H1 (cell line): Measurements from ENCODE around the gene ADGRV1. TPM values are rescaled to one million over a fixed set of nuclear protein-coding genes. Genes with fewer than 3 reads are reported as not detected.

Experiments
- CTCF ChIA-PET: fragments of 300-600 bp; sonication (Branson Sonifier 250); formaldehyde crosslinking; loops from one replicate; lab custom pipeline; 2021; ENCODE audit not compliant: partially characterized antibody; lab: Charles Lee
- POLR2A ChIA-PET: fragments of 300-600 bp; sonication (Branson Sonifier 250); formaldehyde crosslinking; loops from one replicate; lab custom pipeline; 2021; ENCODE audit warnings: inconsistent platforms; ENCODE audit not compliant: partially characterized antibody; lab: Charles Lee
- DNase-seq, 2 experiments: peaks; one replicate each; pipeline versions ENCODE4 v3.0.0 to v3.0.0-alpha.2; 2010 to 2022; ENCODE audit warnings: low spot score in 2 of 2, low read depth in 1 of 2, mixed read lengths in 1 of 2
- FAIRE-seq: peaks from 2 replicates; lab custom pipeline; 2011; peaks lifted over from hg19 to GRCh38; lab: Jason Lieb, UNC
- H2AFZ ChIP-seq: 2 replicates; pipeline ENCODE4 v1.8.1; 2012; ENCODE audit warnings: low read length, inconsistent platforms
- H2AK5ac ChIP-seq: 2 replicates; pipeline ENCODE4 v1.6.1; 2013; ENCODE audit warnings: low read depth, low read length
- H2BK120ac ChIP-seq: replicated peaks from 2 replicates; pipeline ENCODE3; 2013; ENCODE audit warnings: low read depth, low read length, inconsistent platforms
- H2BK12ac ChIP-seq: 2 replicates; pipeline ENCODE4 v1.6.1; 2013; ENCODE audit warnings: low read depth, low read length
- H2BK15ac ChIP-seq: 2 replicates; pipeline ENCODE4 v1.6.1; 2013; ENCODE audit warnings: low read length
- H2BK20ac ChIP-seq: 2 replicates; pipeline ENCODE4 v1.6.1; 2013; ENCODE audit warnings: low read length
- H2BK5ac ChIP-seq: 2 replicates; pipeline ENCODE4 v1.6.1; 2013; ENCODE audit warnings: low read depth, low read length
- H3K14ac ChIP-seq: 2 replicates; pipeline ENCODE4 v1.6.1; 2013; ENCODE audit warnings: inconsistent platforms; ENCODE audit not compliant: insufficient read length
- H3K18ac ChIP-seq: 2 replicates; pipeline ENCODE4 v1.6.1; 2013; ENCODE audit warnings: low read length; ENCODE audit errors: extremely low read depth
- H3K23ac ChIP-seq: 2 replicates; pipeline ENCODE4 v1.6.1; 2013; ENCODE audit warnings: inconsistent platforms; ENCODE audit not compliant: insufficient read length
- H3K23me2 ChIP-seq: 2 replicates; pipeline ENCODE4 v1.6.1; 2013; ENCODE audit warnings: low read depth, low read length
- H3K27ac ChIP-seq: 2 replicates; pipeline ENCODE4 v1.6.1; 2011; ENCODE audit warnings: low read depth, low read length, inconsistent platforms
- H3K27me3 ChIP-seq, 4 experiments: replicated peaks in 1 of 4; 1 replicate in 1 of 4; 2 replicates in 3 of 4; pipeline versions ENCODE4 v1.6.1 to v1.8.1; 2011 to 2013; ENCODE audit warnings: low read length in 3 of 4, mild to moderate bottlenecking in 3 of 4, inconsistent platforms in 2 of 4, mixed read lengths in 2 of 4, moderate library complexity in 1 of 4; ENCODE audit not compliant: control insufficient read depth in 3 of 4, insufficient read depth in 3 of 4; ENCODE audit errors: extremely low read depth in 1 of 4
- H3K36me3 ChIP-seq, 4 experiments: 2 replicates each; pipeline versions ENCODE4 v1.6.1 to v1.8.1; 2011 to 2013; ENCODE audit warnings: mild to moderate bottlenecking in 4 of 4, low read length in 3 of 4, moderate library complexity in 2 of 4, control low read depth in 1 of 4, inconsistent platforms in 1 of 4; ENCODE audit not compliant: insufficient read depth in 4 of 4, control insufficient read depth in 2 of 4
- H3K4ac ChIP-seq: replicated peaks from 2 replicates; pipeline ENCODE3; 2013; ENCODE audit warnings: low read length, low read depth, mixed read lengths, inconsistent platforms; ENCODE audit not compliant: insufficient read length
- H3K4me1 ChIP-seq, 4 experiments: replicated peaks in 1 of 4; 1 replicate in 1 of 4; 2 replicates in 3 of 4; pipeline versions ENCODE4 v1.6.1 to v1.8.1; 2011 to 2013; ENCODE audit warnings: low read length in 3 of 4, inconsistent platforms in 2 of 4, mixed read lengths in 1 of 4; ENCODE audit not compliant: insufficient read depth in 4 of 4, control insufficient read depth in 3 of 4
- H3K4me2 ChIP-seq, 2 experiments: 2 replicates each; pipeline versions ENCODE4 v1.6.1 to v1.8.1; 2011 to 2013; ENCODE audit warnings: low read depth in 2 of 2, low read length in 2 of 2, control low read depth in 1 of 2, inconsistent platforms in 1 of 2, mild to moderate bottlenecking in 1 of 2; ENCODE audit not compliant: insufficient read depth in 1 of 2
- H3K4me3 ChIP-seq, 4 experiments: fragments of 200-600, 300-600 bp in 1 of 4; sonication (generic), shearing (Covaris generic), sonication (Bioruptor Twin) in 1 of 4; 2 replicates each; pipeline versions ENCODE4 v1.5.1 to v1.8.1; 2011 to 2016; ENCODE audit warnings: low read length in 4 of 4, low read depth in 3 of 4, control low read depth in 2 of 4, inconsistent platforms in 2 of 4, mild to moderate bottlenecking in 2 of 4, mixed read lengths in 1 of 4, moderate library complexity in 1 of 4; ENCODE audit not compliant: insufficient read depth in 2 of 4; ENCODE audit errors: extremely low read depth in 1 of 4
- H3K56ac ChIP-seq: replicated peaks from 2 replicates; pipeline ENCODE3; 2013; ENCODE audit warnings: low read depth, mild to moderate bottlenecking, mixed read lengths, low read length, inconsistent platforms; ENCODE audit not compliant: insufficient read length
- H3K79me1 ChIP-seq: 2 replicates; pipeline ENCODE4 v1.6.1; 2013; ENCODE audit warnings: low read depth, low read length, control low read depth
- H3K79me2 ChIP-seq, 2 experiments: 2 replicates each; pipeline versions ENCODE4 v1.6.1 to v1.8.1; 2012 to 2013; ENCODE audit warnings: low read length in 2 of 2, mild to moderate bottlenecking in 2 of 2, inconsistent platforms in 1 of 2; ENCODE audit not compliant: insufficient read depth in 2 of 2, control insufficient read depth in 1 of 2
- H3K9ac ChIP-seq, 4 experiments: replicated peaks in 1 of 4; 1 replicate in 1 of 4; 2 replicates in 3 of 4; pipeline versions ENCODE4 v1.6.1 to v1.8.1; 2011 to 2013; ENCODE audit warnings: low read depth in 3 of 4, low read length in 3 of 4, control low read depth in 2 of 4, mild to moderate bottlenecking in 2 of 4, moderate library complexity in 2 of 4, inconsistent platforms in 1 of 4; ENCODE audit errors: extremely low read depth in 1 of 4
- H3K9me3 ChIP-seq, 2 experiments: 2 replicates each; pipeline versions ENCODE4 v1.6.1 to v1.8.1; 2012 to 2013; ENCODE audit warnings: mild to moderate bottlenecking in 2 of 2, moderate library complexity in 2 of 2, control low read depth in 1 of 2, inconsistent platforms in 1 of 2, low read depth in 1 of 2, low read length in 1 of 2, mixed read lengths in 1 of 2; ENCODE audit not compliant: insufficient read depth in 2 of 2
- H4K20me1 ChIP-seq, 2 experiments: replicated peaks in 1 of 2; 2 replicates each; pipeline versions ENCODE3 to v1.8.1; 2011 to 2013; ENCODE audit warnings: inconsistent platforms in 2 of 2, low read length in 2 of 2, mild to moderate bottlenecking in 1 of 2; ENCODE audit not compliant: insufficient read depth in 2 of 2, control insufficient read depth in 1 of 2
- H4K5ac ChIP-seq: 2 replicates; pipeline ENCODE4 v1.6.1; 2013; ENCODE audit warnings: low read length, low read depth, mixed read lengths, inconsistent platforms; ENCODE audit not compliant: insufficient read length
- H4K8ac ChIP-seq: 2 replicates; pipeline ENCODE4 v1.8.0; 2013; ENCODE audit warnings: mild to moderate bottlenecking, moderate library complexity, low read length, inconsistent platforms; ENCODE audit not compliant: insufficient read depth; ENCODE audit errors: extremely low read depth
- H4K91ac ChIP-seq: replicated peaks from 2 replicates; pipeline ENCODE3; 2013; ENCODE audit warnings: low read length, mixed read lengths, inconsistent platforms; ENCODE audit not compliant: insufficient read length
- CREB1 ChIP-seq: IDR thresholded peaks from 2 replicates; pipeline ENCODE4 v1.6.1; 2012; ENCODE audit warnings: inconsistent platforms
- FOSL1 ChIP-seq: IDR thresholded peaks from 2 replicates; pipeline ENCODE4 v1.6.1; 2011; ENCODE audit warnings: mild to moderate bottlenecking, low read depth, low read length, moderate library complexity; ENCODE audit not compliant: insufficient read depth
- GABPA ChIP-seq: IDR thresholded peaks from 2 replicates; pipeline ENCODE4 v1.6.1; 2011; ENCODE audit warnings: mild to moderate bottlenecking, low read length, moderate library complexity, borderline replicate concordance; ENCODE audit not compliant: insufficient read depth
- GTF2F1 ChIP-seq: IDR thresholded peaks from 2 replicates; pipeline ENCODE4 v1.6.1; 2012; ENCODE audit warnings: low read depth, low read length, improper control_type of control experiment, borderline replicate concordance
- NRF1 ChIP-seq: IDR thresholded peaks from 2 replicates; pipeline ENCODE4 v1.6.1; 2011; ENCODE audit warnings: mild to moderate bottlenecking, low read depth, low read length, improper control_type of control experiment
- YY1 ChIP-seq: IDR thresholded peaks from 2 replicates; pipeline ENCODE4 v1.6.1; 2011; ENCODE audit warnings: low read depth, mild to moderate bottlenecking, low read length
- WGBS, 2 experiments: shearing (Covaris generic) in 1 of 2; methylation state at CpG; one replicate each; pipeline versions ENCODE4 v1.1.6 to v1.1.7; 2013 to 2015; ENCODE audit warnings: low lambda C conversion rate in 2 of 2, mixed read lengths in 2 of 2, inconsistent platforms in 1 of 2, low coverage in 1 of 2, missing lambda C conversion rate in 1 of 2; ENCODE audit not compliant: insufficient replicate concordance in 2 of 2, insufficient coverage in 1 of 2, insufficient read length in 1 of 2; ENCODE audit errors: extremely low coverage in 1 of 2, missing lambda C conversion rate in 1 of 2; 5-methylcytosine and 5-hydroxymethylcytosine counted together
- polyA plus RNA-seq, 7 experiments: library from polyadenylated mRNA; depleted of rRNA in 3 of 7; stranded (reverse) in 5 of 7; unstranded in 2 of 7; fragments of >200 nt in 5 of 7; fragments of 200-250 nt in 2 of 7; gene quantifications; 1 replicate in 5 of 7; 2 replicates in 1 of 7; 4 replicates in 1 of 7; pipeline versions ENCODE4 v1.2.1 to v1.2.3, GENCODE V29; 2011 to 2013; ENCODE audit warnings: missing spikeins in 2 of 7, mixed read lengths in 2 of 7
- total RNA-seq: library from RNA; stranded (reverse); fragmentation: NEBNext Ultra II Directional; extraction: Animal tissue kit (Norgen Biotek cat#: 25700); gene quantifications from 2 replicates; pipeline ENCODE4 v1.2.1, GENCODE V29; 2021
- TF ChIP-seq, protein P1 (sequence below), 3 experiments: IDR thresholded peaks; 1 replicate in 2 of 3; 2 replicates in 1 of 3; pipeline versions ENCODE4 v1.5.1 to v1.6.1; 2011; ENCODE audit warnings: low read length in 3 of 3, mild to moderate bottlenecking in 3 of 3, inconsistent platforms in 2 of 3, low read depth in 1 of 3, moderate library complexity in 1 of 3; ENCODE audit not compliant: insufficient read depth in 1 of 3; ENCODE audit errors: control extremely low read depth in 1 of 3
- TF ChIP-seq, protein P2 (sequence below): IDR thresholded peaks from 2 replicates; pipeline ENCODE4 v1.6.1; 2012; ENCODE audit warnings: inconsistent platforms

ADGRV1 gene
- total and polyA plus RNA-seq, 2 of the 8 experiments (the other 6 are each of a cell fraction or from before 2014, with no cell fraction given), result 53.1 to 62.2 TPM

DNA sequence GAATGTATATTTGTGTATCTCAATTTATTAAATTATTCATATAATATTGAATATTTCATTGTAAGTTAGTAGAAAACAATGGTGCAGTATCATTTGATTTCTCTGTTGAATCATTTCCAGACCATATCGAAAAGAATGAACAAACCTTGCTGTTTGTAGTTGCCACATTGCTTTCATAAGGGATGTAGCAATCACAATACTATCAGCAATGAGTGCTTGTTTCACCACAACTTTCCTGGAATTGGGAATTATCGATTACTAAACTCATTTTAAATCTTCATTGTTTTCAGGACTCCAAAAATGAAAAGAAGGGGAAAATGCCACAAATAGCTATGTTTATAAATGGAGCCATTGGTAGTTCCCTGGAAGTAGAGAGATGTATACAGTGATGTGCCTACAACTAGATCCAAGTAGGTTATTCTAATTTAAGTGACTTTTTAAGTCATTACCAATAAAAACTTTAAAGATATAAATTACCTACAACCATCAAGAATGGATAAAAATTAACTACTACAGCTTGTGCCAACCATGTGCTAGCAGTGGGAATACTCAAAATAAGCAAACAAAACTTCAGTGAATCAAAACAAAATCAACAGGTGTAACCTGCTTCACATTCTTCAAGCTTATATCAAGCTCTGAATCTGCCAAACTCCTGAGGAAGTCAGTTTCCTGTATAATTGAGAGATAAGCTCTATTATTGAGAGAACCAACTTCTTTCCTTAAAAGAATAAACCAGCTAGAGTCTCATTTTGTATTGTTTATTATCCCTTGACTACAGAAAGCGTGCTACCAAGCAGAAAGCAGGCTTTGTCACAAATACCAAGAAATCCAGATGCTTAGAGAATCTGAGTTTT, 358.6 kb downstream of the ADGRV1 start:
- POLR2A ChIA-PET, result interaction anchor here (0.6 kb wide), 1 partner anchor 689 kb away, joined by 3 read pairs; no protein-coding TSS in a partner anchor
- no peak overlapping the region for H2BK15ac ChIP-seq
- H3K79me1 ChIP-seq, result no peaks in the 10 kb centered on the region
- H3K9ac ChIP-seq, result no peak overlapping the region
- no peak overlapping the region for H2AFZ ChIP-seq
- no peaks in the 10 kb centered on the region for H4K20me1 ChIP-seq
- H3K4me1 ChIP-seq, result peaks cover 0 to 2% (median 0%) of the 10 kb centered on the region in 4 experiments; a peak in 1 of 7 replicates
- FAIRE-seq, result no peak
- CTCF ChIA-PET, result interaction anchor here (0.6 to 1.1 kb wide), 3 partner anchors 51 to 155 kb away, joined by 3 to 4 read pairs (median 3); no protein-coding TSS in a partner anchor
- peaks cover 0 to 4% (median 2%) of the 10 kb centered on the region in 4 experiments; a peak in 2 of 8 replicates for H3K36me3 ChIP-seq
- no peak overlapping the region for H2BK12ac ChIP-seq
- no peak overlapping the region for H4K5ac ChIP-seq
- no peak overlapping the region for H3K23ac ChIP-seq
- H2BK120ac ChIP-seq, result no peak overlapping the region
- H3K79me2 ChIP-seq, result no peaks in the 10 kb centered on the region
- H3K27me3 ChIP-seq, result no peaks in the 10 kb centered on the region
- no peak overlapping the region for H4K8ac ChIP-seq
- no peak overlapping the region for H3K4me3 ChIP-seq
- no peaks in the 10 kb centered on the region for H3K9me3 ChIP-seq
- no peak overlapping the region for H2AK5ac ChIP-seq
- H2BK20ac ChIP-seq, result no peak overlapping the region
- no peak overlapping the region for H3K14ac ChIP-seq
- H3K23me2 ChIP-seq, result no peaks in the 10 kb centered on the region
- H3K18ac ChIP-seq, result no peak overlapping the region
- H3K56ac ChIP-seq, result no peak overlapping the region
- H3K27ac ChIP-seq, result no peak overlapping the region
- H3K4ac ChIP-seq, result no peak overlapping the region
- no peak overlapping the region for H3K4me2 ChIP-seq
- H2BK5ac ChIP-seq, result no peak overlapping the region
- WGBS, 2 experiments, result 95% methylated on average over 3 of the region's 3 CpGs; no CpG with 5 or more reads in 1 of the 2 experiments
- no peak for DNase-seq
- H4K91ac ChIP-seq, result no peak overlapping the region
- TF ChIP-seq FOSL1 (no peak), GABPA (no peak), CREB1 (no peak), NRF1 (no peak), YY1 (no peak), GTF2F1 (no peak)
- TF ChIP-seq, protein P1, sequence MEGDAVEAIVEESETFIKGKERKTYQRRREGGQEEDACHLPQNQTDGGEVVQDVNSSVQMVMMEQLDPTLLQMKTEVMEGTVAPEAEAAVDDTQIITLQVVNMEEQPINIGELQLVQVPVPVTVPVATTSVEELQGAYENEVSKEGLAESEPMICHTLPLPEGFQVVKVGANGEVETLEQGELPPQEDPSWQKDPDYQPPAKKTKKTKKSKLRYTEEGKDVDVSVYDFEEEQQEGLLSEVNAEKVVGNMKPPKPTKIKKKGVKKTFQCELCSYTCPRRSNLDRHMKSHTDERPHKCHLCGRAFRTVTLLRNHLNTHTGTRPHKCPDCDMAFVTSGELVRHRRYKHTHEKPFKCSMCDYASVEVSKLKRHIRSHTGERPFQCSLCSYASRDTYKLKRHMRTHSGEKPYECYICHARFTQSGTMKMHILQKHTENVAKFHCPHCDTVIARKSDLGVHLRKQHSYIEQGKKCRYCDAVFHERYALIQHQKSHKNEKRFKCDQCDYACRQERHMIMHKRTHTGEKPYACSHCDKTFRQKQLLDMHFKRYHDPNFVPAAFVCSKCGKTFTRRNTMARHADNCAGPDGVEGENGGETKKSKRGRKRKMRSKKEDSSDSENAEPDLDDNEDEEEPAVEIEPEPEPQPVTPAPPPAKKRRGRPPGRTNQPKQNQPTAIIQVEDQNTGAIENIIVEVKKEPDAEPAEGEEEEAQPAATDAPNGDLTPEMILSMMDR (IDR thresholded peaks at IDR 0.05; ENCODE audit: control extremely low read depth in 1 of 3, insufficient read depth in 1 of 3, low read depth in 1 of 3, low read length in 3 of 3), result no peak
- TF ChIP-seq, protein P2, sequence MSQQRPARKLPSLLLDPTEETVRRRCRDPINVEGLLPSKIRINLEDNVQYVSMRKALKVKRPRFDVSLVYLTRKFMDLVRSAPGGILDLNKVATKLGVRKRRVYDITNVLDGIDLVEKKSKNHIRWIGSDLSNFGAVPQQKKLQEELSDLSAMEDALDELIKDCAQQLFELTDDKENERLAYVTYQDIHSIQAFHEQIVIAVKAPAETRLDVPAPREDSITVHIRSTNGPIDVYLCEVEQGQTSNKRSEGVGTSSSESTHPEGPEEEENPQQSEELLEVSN, result no peak
